ENCODE measurements around the gene C22orf39.

C22orf39 gene

GRCh38 chr22:19476023-19476422 lies 28.5 kb upstream of the C22orf39 start:
- no peak for DNase-seq

DNA sequence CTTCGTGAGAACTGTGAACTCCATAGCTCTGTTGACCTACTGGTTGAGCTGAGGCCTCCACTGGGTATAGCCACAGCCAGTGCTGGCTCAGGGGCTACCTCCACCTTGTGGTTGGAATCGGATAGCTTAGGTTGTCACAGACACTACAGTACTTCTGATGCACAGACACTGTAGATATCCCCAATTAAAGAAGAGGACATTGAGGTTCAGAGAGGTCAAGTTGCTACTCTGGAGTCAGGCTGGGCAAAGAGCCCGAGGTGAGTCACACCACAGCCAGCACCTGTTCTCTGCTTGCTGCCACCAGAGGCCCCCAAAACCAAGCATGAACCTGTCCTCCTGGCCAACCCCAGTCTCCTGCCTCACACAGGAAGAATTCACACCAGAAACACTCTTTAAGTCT lies 26.1 kb upstream of the C22orf39 start:
- DNase-seq, result no peak

DNA sequence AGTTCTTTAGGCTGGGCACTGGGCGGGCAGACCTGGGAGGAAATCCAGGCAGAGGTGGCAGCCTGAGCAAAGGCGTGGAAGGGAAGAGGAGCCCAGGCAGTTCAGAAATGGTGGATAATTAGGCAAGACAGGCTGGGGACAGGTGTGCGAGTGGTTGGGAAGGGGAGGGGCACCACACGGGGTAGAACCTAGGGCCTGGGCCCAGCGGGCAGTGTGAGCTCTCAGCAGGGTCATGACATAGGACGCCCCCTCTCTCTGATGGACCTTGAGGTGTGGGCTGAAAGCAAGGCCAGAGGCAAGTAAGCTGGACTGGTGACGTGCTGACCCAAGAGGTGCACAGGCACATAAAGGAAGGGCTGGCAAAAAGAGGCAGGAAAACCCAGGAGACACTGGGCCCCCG lies 24.7 kb upstream of the C22orf39 start:
- DNase-seq, result no peak

GRCh38 chr22:19471572-19471971 lies 24.1 kb upstream of the C22orf39 start:
- no peak for DNase-seq

DNA sequence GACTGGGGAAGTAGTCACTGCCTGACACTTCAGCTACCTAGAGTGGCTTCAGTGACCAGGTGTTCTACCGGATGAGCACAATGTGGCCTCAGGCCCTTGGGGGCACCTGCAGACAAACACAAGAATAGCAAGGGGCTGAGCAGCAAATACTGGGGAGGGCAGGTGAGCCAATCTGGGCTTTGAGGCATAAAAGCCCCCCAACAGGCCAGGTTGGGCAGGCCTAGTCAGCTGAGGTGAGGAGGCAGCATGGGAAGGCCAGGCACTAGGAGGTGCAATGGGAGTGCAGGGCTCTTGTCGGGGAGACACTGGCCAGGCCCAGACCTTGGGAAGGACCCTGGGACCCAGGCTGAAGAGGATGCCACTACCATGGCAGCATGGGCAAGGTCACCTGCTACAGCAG lies 22.5 kb upstream of the C22orf39 start:
- DNase-seq, result no peak

- no peak for DNase-seq
Observed at GRCh38 chr22:19469421-19469820, 21.9 kb upstream of the C22orf39 start.

DNA sequence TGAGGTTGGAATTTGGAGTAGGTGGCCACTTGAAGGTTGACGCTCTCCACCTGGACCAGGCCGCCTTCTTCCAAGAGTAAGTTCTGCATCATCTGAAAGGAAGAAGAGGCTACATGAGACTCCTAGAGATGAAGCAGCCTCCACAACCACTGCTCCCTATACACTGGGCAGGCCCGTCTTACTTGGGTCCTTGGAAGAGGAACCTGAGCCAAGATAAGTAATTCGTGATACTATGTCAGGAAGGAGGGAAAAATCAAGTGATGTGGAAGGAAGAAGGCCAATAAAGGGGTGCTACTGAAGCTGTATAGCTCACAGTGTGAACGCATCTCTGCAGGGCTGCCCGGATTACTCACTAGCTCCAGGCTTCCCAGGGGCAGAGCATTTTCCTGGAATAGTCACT lies 20.4 kb upstream of the C22orf39 start:
- DNase-seq, result no peak

DNA sequence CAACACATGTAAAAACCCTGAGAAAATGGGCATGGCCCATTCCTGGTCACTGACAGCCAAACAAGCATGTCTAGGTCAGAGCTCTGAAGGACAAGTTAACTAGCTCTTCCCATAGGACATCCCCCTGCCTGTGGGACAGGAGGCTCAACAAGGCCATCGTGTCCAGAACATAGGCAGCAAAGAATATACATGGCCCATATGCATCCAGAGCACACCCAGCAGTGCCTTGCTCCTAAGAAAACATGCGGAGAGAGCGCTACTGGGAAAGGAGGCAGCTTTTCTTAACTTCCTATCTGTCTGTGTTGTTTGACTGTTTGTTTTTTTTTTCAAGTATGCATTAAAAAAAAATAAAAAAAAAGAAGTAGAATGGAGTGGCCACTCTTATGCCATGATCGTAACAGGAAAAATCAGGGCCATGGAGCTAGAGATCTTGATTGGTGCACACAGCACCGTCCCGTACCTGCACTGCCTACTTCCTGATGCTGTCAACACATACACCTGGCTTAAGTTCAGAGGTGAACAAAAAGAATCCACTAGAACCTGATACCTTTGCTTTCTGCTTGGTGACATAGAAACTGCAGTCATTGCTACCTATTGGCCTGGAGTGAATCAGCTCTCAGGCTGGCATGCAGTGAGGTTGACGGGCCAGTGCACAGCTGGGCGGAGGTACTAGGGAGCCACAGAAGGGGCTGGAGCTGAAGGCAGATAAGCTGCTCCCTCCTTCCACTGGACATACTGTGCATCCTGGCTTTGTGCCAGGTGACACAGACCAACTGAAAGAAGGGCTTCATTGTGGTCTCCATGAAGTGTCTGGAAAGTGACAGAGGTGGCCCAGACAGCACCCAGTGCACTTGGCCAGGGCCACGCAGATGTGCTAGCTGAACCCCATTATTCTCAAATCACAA lies 19.6 kb upstream of the C22orf39 start:
- DNase-seq, result no peak

DNA sequence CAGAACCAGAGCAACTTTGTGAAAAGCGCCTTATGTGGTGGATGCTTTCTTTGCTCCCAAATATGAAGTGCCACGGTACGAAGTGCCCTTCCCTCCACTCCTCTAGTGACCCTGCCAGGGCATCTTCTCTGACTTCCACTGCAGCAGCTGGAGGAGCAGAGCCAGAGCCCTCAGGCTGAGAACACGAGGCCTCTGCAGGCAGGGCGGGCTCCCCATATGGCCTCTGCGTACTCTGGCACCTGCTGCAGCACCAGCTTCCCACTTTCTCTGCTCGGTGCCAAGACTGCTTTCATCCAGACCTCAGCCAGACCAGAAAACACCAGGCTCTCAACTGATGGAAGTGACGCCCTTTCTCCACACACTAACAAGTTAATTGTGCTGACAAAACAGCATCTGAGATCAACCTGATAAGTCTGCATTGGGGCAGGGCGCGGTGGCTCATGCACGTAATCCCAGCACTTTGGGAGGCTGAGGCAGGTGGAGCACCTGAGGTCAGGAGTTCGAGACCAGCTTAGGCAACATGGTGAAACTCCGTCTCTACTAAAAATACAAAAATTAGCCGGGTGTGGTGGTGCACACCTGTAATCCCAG lies 18.7 kb upstream of the C22orf39 start:
- no peak for DNase-seq

GRCh38 chr22:19464975-19465374 lies 17.5 kb upstream of the C22orf39 start:
- DNase-seq, result no peak

DNA sequence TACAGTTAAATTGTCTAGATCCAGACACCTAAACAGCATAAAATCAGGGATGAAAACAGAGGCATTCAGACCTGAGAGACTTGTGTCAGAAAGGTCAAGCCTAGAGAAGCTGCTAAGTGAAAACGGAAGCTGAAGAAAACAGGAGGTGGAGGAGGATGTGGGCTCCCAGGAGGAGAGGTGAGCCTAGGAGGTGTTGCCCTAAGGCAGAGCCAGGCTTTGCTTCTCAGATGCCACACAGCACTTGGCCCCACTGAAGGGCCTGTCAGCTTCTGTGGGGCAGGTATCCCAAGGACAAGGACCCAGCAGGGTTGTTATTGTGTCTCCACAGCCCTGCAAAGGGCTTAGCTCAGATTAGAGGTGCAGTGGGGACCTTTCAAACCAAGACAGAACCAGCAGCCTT lies 17.0 kb upstream of the C22orf39 start:
- DNase-seq, result no peak

DNA sequence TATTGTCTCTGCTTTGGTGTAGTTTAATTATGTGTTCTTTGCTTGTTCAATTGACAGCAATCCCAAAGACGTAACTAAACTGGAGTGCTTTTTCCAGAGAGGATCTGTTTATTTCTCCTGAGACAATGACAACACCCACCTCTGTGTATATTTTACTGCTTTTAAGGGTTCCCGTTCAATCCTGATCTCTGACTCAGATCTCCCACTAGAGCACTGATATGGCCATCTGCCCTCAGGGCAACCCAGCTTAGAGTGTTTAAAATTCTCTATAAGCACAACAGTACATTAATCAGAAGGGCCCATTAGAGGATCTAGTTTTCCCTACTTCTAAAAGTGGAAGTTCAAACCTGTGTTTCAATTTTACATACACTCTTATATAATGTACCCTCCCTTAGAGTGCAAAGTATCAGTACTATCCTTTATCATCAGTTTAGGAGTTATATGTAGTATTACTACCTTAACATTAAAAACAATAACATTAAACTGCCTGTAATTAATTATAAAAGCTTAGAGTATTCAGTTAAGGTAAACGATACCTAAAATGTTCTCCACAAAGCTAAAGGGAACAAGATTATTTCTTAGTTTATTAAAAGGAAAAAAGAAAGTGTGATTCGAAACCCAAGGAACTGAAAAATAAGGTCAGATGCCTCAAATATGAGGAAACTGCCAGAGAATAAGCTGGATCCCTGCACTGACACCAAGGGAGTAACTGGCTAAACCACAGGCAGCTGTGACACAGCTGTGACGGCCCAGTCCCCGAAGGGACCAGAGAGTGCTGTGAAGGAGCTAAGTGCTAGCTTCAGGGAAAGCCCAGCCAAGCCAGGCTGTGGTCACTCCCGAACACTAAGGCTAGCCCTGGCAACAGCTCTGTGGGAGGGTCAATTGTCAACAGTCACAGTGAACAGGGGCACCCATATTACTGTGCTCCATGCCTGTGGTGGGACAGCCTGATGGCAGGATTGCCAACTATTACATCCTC lies 16.3 kb upstream of the C22orf39 start:
- no peak for DNase-seq

DNA sequence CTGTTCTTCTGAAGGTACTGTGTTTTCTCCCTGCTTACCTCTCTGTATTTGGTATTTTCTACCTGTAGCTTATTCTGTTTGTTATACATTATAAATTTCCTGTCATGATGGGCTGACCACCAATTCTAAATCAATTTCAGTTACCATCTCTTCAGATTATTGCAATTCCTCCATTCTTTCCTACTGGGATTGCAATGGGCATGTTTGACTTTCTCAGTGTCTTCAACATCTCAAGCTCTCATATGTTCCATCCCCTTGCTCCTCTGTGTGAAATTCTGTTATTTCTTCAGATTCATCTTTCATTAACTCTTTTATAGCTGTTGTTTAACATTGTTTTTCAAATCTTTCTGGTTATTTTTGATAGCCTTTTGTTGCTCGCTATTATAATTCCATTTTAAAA lies 15.5 kb upstream of the C22orf39 start:
- no peak for DNase-seq

DNA sequence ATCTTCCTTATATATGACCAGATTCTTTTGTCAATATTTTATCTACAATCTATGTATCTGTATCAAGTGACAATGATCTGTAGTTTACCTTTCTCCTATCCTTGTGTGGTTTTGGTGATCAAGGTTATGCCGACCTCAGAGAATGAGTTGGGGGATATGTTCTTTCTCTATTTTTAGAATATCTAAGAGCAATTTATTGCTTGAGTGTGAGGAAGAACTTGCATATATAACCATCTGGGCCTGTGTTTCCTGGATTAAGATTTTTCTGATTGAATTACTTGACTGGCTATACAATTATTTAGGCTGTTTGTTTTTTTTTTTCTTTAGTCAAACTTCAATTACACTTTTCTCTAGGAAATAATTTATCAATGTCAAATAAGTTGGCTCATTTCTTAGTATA lies 14.0 kb upstream of the C22orf39 start:
- no peak for DNase-seq

GRCh38 chr22:19460036-19460435 lies 12.5 kb upstream of the C22orf39 start:
- no peak for DNase-seq

GRCh38 chr22:19457828-19458428 lies 10.4 kb upstream of the C22orf39 start:
- no peak for DNase-seq

DNA sequence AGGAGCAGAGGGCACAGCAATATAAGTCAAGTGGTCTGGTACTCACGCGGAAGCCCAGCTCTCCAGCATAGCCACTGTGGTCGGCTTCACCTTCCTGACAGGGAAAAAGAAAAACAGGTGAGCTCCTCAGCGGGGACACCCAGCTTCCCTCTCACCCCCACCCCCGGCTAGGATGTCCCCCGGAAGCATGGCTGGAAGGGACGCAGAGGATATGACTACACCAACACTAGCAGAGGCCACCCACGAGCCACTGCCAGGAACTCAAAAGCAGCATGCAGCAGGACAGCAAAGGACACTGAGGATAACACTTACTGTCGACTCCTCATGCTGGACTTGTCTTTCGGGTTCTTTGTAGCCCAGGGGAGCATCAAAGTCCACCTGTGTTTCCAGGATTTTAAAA lies 9.0 kb upstream of the C22orf39 start:
- no peak for DNase-seq

DNA sequence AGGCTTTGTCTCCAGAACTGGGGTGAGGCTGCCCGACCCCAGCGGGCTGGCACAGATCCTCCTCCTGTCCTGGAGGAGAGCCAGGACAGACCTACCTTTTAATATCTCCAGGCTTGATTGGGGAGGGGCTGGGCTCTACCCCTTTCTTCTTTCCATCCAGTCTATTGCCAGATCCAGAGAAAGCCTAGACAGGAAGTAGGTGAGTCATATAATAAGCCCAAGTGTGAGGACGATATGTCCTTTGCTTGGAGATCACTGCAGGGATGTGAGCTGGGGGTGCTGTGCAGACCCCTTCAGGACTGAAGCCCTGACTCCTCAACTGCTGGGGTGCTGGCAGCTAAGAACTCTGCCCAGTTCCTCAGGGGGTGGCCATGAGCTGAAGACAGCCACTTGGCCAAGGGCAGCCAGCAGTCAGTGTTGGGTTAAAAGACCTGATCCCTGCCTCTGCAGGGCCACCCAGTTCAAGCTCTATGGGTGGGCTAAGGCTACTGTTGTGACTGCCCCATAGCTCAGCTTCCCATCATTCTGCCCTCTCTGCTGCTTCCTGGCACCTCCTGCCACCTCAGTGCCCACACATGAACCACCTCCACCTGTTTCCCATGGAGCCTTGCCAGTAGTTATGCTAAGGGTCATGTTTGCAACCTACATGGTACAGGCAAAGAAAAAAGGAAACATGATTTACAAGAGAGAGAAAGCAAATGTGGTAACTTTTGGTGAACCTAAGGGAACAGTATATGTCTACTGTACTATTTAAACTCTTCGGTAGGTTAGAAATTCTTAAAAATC lies 8.3 kb upstream of the C22orf39 start:
- no peak for DNase-seq

GRCh38 chr22:19455033-19455432 lies 7.5 kb upstream of the C22orf39 start:
- DNase-seq, result no peak

DNA sequence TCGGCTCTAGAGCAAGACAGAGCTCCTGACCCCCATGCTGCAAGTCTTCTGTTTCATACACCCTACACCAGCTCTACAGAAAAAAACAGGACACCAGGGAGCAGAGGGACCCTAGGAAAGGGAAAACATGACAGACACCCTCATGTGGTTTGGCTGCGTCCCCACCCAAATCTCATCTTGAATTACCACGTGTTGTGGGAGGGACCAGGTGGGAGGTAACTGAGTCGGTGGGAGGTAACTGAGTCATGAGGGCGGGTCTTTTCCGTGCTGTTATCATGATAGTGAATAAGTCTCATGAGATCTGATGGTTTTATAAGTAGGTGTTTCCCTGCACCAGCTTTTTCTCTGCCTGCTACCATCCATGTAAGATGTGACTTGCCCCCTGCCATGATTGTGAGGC lies 6.6 kb upstream of the C22orf39 start:
- no peak for DNase-seq

- DNase-seq, result no peak
Observed at GRCh38 chr22:19453718-19454117, 6.2 kb upstream of the C22orf39 start.

GRCh38 chr22:19451570-19451969 lies 4.1 kb upstream of the C22orf39 start:
- DNase-seq, result no peak

Measured in NCI-H748 treated with DMSO at 0.1 percent for 48 hours (cell line).